ENCODE measurements around the gene EXD3. TPM values are rescaled to one million over a fixed set of nuclear protein-coding genes. Genes with fewer than 3 reads are reported as not detected.

Gene EXD3
- total and polyA plus RNA-seq, 2 of the 4 experiments (the other 2 are of a cell fraction) = 1.1 to 7.4 TPM

- no peak overlapping the region for H3K23ac ChIP-seq (ENCODE audit: low read depth, low read length)
- no peak overlapping the region for H2AFZ ChIP-seq (replicated peaks; ENCODE audit: low read length, poor library complexity)
- H3K4me3 ChIP-seq (ENCODE audit: insufficient read depth, low read depth, low read length) = no peak overlapping the region
- H3K36me3 ChIP-seq (ENCODE audit: control insufficient read depth, insufficient read depth, low read length) = no peaks in the 10 kb centered on the region
- intact Hi-C loops (cut with micrococcal nuclease) = no loop called here
- no peak overlapping the region for H3K27ac ChIP-seq (ENCODE audit: insufficient read depth, low read length)
- BruUV-seq (replicated peaks) = no TSS peak
- peaks cover 38% of the 10 kb centered on the region for H3K9me3 ChIP-seq (ENCODE audit: control insufficient read depth, insufficient read depth, low read length)
- no peak overlapping the region for H3K4me2 ChIP-seq (ENCODE audit: low read depth, low read length)
- H3K56ac ChIP-seq (ENCODE audit: extremely low read depth, insufficient read depth, low read length) = no peak overlapping the region
- no peak overlapping the region for H2BK15ac ChIP-seq (ENCODE audit: low read depth, low read length)
- H4K5ac ChIP-seq (ENCODE audit: low read depth, low read length) = no peak overlapping the region
- in situ Hi-C loops (cut with MboI; ENCODE audit: low sequenced_read_pairs) = no loop called here
- H3K18ac ChIP-seq (ENCODE audit: low read depth, low read length) = no peak overlapping the region
- POLR2A ChIA-PET (ENCODE audit: unreplicated experiment) = no interaction called here
- H3K9ac ChIP-seq (ENCODE audit: low read depth, low read length) = no peak overlapping the region
- H3K4me1 ChIP-seq (ENCODE audit: control insufficient read depth, insufficient read depth, low read length) = no peaks in the 10 kb centered on the region
- CTCF ChIA-PET = no interaction called here
- 90% methylated on average over 15 of the region's 28 CpGs; no CpG with 5 or more reads in 1 of the 2 experiments for WGBS, 2 experiments (ENCODE audit: extremely low coverage in 2 of 2, insufficient read length in 1 of 2)
- no peaks in the 10 kb centered on the region for H3K9me1 ChIP-seq (ENCODE audit: insufficient read depth, low read length)
- no peak overlapping the region for H2AK9ac ChIP-seq (replicated peaks; ENCODE audit: low read depth, low read length, poor library complexity)
- H3K27me3 ChIP-seq (ENCODE audit: control insufficient read depth, insufficient read depth, low read length) = no peaks in the 10 kb centered on the region
- H2BK20ac ChIP-seq (ENCODE audit: low read depth, low read length) = no peak overlapping the region
- H4K91ac ChIP-seq (ENCODE audit: insufficient read depth, low read depth, low read length) = no peak overlapping the region
- DNase-seq (no peak), ATAC-seq (ENCODE audit: low read depth) (no peak)
- H2AK5ac ChIP-seq (ENCODE audit: low read depth, low read length) = no peak overlapping the region
- H4K20me1 ChIP-seq (ENCODE audit: insufficient read depth, low read length) = no peaks in the 10 kb centered on the region
- no peak overlapping the region for H2BK5ac ChIP-seq (ENCODE audit: low read depth, low read length, poor library complexity, severe bottlenecking)
- H4K8ac ChIP-seq (ENCODE audit: low read depth in 2 of 2, low read length in 2 of 2) = no peak overlapping the region
- no peak for TF ChIP-seq CHD1 (IDR thresholded peaks at IDR 0.05; ENCODE audit: low read depth, low read length)
- no peak for TF ChIP-seq POLR2A (IDR thresholded peaks at IDR 0.05; ENCODE audit: low read depth, low read length)
- TF ChIP-seq RFX5 (IDR thresholded peaks at IDR 0.05; ENCODE audit: low read depth, low read length) = no peak
- TF ChIP-seq CTCF (conservative IDR thresholded peaks at IDR 0.05; ENCODE audit: low read depth, low read length) = no peak
- TF ChIP-seq, protein P1, sequence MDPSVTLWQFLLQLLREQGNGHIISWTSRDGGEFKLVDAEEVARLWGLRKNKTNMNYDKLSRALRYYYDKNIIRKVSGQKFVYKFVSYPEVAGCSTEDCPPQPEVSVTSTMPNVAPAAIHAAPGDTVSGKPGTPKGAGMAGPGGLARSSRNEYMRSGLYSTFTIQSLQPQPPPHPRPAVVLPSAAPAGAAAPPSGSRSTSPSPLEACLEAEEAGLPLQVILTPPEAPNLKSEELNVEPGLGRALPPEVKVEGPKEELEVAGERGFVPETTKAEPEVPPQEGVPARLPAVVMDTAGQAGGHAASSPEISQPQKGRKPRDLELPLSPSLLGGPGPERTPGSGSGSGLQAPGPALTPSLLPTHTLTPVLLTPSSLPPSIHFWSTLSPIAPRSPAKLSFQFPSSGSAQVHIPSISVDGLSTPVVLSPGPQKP (IDR thresholded peaks at IDR 0.05; ENCODE audit: borderline replicate concordance, low read depth, low read length) = no peak
- TF ChIP-seq CEBPB (IDR thresholded peaks at IDR 0.05; ENCODE audit: low read depth, low read length) = no peak
- no peak for TF ChIP-seq MAZ (IDR thresholded peaks at IDR 0.05; ENCODE audit: borderline replicate concordance, low read depth, low read length)
- TF ChIP-seq, protein P2, sequence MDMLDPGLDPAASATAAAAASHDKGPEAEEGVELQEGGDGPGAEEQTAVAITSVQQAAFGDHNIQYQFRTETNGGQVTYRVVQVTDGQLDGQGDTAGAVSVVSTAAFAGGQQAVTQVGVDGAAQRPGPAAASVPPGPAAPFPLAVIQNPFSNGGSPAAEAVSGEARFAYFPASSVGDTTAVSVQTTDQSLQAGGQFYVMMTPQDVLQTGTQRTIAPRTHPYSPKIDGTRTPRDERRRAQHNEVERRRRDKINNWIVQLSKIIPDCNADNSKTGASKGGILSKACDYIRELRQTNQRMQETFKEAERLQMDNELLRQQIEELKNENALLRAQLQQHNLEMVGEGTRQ (IDR thresholded peaks at IDR 0.05; ENCODE audit: low read depth, low read length) = no peak
- TF ChIP-seq SMC3 (IDR thresholded peaks at IDR 0.05; ENCODE audit: low read depth, low read length) = no peak
- no peak for TF ChIP-seq RCOR1 (IDR thresholded peaks at IDR 0.05; ENCODE audit: insufficient replicate concordance, low read length)
- TF ChIP-seq RAD21 (IDR thresholded peaks at IDR 0.05; ENCODE audit: low read length) = no peak
- TF ChIP-seq MXI1 (IDR thresholded peaks at IDR 0.05; ENCODE audit: borderline replicate concordance, low read depth, low read length) = no peak
- no peak for TF ChIP-seq NFE2L2 (IDR thresholded peaks at IDR 0.05; ENCODE audit: low read depth, low read length)
- TF ChIP-seq FOS (IDR thresholded peaks at IDR 0.05; ENCODE audit: low read depth, low read length) = no peak
- TF ChIP-seq MAFK (IDR thresholded peaks at IDR 0.05; ENCODE audit: low read depth, low read length) = no peak
- TF ChIP-seq BHLHE40 (IDR thresholded peaks at IDR 0.05; ENCODE audit: low read depth, low read length) = no peak
- no peaks in the 10 kb centered on the region for H3K79me1 ChIP-seq (ENCODE audit: low read depth in 1 of 2, low read length in 2 of 2)
- no peak overlapping the region for H3K4ac ChIP-seq (ENCODE audit: low read depth, low read length)
- dilution Hi-C loops (cut with HindIII; ENCODE audit: low sequenced_read_pairs, unreplicated experiment) = no loop called here
- H3K14ac ChIP-seq (replicated peaks; ENCODE audit: low read depth, low read length) = no peak overlapping the region
- no peak overlapping the region for H2BK120ac ChIP-seq (ENCODE audit: low read depth, low read length)
Measured at GRCh38 chr9:137354153-137354844, 68.7 kb downstream of the EXD3 start.

All from IMR-90 (cell line).